Islet of Langerhans (tissue), 1 donor: ENCODE measurements around the gene MEGF6.
"Not testable (repeated sequence)": the region's sequence is repeated elsewhere in the genome, so short reads cannot be mapped to it uniquely, and the experiment has no call there.

ENCODE experiments used
- FAIRE-seq: peaks from one replicate; lab custom pipeline; 2011; peaks lifted over from hg19 to GRCh38; lab: Jason Lieb, UNC

MEGF6 gene

GRCh38 chr1:3595949-3596348 is 15.4 kb downstream of the MEGF6 start:
- FAIRE-seq, result no peak

- FAIRE-seq, result no peak
Measured at GRCh38 chr1:3594706-3595377, 16.5 kb downstream of the MEGF6 start.

GRCh38 chr1:3593745-3594144 is 17.6 kb downstream of the MEGF6 start:
- FAIRE-seq, result no peak

DNA sequence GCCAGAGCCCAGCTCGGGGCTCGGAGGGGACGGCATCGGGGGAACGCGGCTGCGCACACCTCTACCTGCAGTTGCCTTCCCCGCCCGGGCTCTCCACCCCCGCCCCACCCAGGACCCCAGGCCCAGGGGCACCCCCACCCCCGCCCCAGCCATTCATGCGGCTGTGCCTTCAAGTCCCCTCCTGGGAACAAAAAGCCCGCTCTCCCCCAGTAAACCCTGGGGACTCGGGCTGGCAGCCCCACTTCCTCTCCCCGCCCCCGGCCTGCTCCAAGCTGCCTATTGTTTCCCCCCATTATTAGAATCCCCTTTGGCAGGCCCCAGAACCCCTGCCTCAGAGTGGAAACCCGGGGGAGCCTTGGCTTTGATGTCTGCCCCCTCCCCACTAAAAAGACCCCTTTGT is 18.0 kb downstream of the MEGF6 start:
- no peak for FAIRE-seq

DNA sequence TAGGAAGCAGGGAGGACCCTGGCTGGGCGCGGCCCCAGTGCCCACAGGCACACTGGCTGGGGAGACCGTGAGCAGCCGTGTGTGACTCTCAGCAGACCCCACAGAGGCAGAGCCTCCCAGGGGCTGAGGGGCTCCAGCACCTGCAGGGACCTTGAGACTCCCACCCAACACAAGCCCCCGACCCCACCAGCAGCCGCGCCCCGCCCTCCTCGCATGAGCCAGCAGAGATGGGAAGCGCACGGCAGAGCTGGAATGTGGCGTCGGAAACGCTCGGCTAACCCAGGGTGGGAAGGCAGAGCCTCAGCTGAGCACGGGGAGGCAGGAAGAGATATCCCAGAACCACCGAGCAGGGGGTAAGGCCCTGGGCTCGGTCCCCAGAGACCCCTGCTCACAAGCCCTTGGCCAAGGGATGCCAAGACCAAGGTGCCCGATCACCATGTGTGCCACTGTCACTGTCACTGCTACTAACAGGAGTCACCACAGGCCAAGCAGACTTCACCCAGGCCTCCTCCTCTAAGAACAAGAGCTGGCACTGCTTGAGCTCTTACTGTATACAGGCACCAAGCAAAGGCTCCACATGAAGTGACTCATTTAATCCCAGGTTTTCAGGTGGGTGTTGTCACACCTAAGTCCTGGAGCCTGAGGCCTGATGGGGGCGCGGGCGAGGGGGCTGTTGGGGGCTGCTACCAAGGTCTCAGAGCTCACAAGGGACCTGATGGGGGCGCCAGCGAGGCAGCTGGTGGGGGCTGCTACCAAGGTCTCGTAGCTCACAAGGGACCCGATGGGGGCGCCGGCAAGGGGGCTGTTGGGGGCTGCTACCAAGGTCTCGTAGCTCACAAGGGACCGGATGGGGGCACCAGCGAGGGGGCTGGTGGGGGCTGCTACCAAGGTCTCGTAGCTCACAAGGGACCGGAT is 20.1 kb downstream of the MEGF6 start:
- FAIRE-seq, result no peak

DNA sequence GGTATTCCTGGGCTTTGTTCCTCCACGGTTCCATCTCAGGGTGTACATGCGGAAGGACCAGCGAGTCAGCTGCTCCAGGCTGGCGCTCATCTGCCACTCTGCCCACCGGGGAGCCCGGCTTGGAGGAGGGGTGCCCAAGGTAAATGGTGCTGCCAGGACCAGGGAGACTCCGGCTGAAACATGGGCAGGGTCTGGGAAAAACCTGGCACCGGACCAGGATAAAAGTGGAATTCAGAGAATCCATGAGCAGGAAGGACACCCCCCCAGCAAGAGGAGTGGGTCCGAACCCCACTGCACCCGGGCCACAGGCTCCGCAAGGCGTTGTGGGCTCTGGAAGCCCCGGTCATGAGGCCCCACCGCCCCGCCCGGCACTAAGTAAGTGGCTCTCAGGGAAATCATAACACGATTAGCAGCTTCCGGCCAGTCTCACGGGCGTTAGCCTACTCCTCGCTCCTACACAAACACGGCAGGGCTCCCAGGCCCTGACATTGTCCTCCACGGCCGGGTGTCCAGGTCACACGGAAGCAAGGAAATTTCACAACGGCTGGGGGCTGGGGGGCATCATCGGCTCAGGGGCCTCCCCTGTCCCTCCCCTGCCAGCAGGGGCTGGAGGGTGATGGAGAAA is 21.1 kb downstream of the MEGF6 start:
- no peak for FAIRE-seq

DNA sequence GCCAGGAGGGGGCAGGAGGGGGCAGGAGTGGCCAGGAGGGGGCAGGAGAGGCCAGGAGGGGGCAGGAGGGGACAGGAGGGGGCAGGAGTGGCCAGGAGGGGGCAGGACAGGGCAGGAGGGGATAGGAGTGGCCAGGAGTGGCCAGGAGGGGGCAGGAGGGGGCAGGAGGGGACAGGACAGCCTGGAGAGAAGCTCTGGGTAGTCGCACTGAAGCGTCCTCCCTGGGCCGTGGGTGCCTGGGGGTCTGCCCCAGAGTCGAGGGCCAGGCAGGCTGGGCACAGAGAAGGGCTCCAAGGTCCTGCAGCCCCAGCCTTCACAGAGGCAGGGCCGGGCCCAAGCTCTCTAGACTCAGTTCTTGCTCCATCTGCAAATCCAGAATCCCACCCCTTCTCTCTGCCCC is 22.9 kb downstream of the MEGF6 start:
- FAIRE-seq, result no peak

GRCh38 chr1:3586986-3587759 is 24.1 kb downstream of the MEGF6 start:
- no peak for FAIRE-seq

GRCh38 chr1:3585940-3586568 is 25.3 kb downstream of the MEGF6 start:
- no peak for FAIRE-seq

- not testable (repeated sequence) for FAIRE-seq
Measured at GRCh38 chr1:3585353-3585868, 25.9 kb downstream of the MEGF6 start.

DNA sequence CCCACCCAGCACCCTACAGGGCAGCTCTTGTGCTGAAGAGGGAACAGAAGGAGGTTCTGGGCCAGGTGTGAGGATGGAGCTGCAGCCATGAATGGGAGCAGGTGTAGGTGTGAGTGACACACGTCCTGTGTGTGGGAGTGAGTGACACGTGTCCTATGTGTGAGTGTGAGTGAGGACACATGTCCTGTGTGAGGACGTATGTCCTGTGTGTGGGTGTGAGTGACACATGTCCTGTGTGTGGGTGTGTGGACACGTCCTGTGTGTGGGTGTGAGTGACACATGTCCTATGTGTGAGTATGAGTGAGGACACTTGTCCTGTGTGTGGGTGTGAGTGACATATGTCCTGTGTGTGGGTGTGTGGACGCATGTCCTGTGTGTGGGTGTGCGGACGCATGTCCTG is 26.4 kb downstream of the MEGF6 start:
- no peak for FAIRE-seq

DNA sequence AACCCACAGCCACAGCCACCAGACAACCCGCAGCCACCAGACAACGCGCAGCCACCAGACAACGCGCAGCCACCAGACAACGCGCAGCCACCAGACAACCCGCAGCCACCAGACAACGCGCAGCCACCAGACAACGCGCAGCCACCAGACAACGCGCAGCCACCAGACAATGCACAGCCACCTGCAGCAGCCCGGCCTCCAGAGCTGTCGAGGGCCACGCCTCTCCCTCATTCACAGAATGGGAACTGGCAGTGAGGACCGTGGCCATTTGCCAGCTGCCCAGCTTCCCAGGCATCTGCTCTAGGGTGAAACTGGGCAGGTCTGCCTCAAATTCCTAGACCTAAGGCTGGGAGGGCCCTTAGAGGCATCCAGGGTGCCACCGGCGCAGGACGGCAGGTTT is 27.6 kb downstream of the MEGF6 start:
- FAIRE-seq, result not testable (repeated sequence)

- FAIRE-seq, result no peak
Measured at GRCh38 chr1:3581296-3582036, 29.8 kb downstream of the MEGF6 start.

GRCh38 chr1:3580231-3580630 is 31.1 kb downstream of the MEGF6 start:
- no peak for FAIRE-seq

DNA sequence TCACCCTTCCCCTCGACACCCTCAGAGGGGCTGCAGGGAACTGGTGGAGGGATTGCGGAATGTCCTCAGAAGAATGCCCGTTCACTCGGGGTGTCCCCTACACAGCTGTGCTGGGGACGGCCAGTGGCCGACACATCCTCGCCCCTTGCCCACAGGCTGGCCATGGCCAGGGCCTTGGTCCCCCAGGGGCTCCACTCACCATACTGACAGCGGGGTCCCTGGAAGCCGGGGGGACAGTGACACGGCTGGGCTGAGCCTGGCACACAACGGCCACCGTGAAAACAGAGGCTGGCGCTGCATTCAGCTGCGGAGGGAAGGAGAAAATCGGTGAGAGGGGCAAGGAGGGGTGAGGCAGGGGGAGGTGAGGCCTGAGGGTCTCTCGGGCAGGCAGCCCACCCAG is 31.7 kb downstream of the MEGF6 start:
- FAIRE-seq, result no peak

DNA sequence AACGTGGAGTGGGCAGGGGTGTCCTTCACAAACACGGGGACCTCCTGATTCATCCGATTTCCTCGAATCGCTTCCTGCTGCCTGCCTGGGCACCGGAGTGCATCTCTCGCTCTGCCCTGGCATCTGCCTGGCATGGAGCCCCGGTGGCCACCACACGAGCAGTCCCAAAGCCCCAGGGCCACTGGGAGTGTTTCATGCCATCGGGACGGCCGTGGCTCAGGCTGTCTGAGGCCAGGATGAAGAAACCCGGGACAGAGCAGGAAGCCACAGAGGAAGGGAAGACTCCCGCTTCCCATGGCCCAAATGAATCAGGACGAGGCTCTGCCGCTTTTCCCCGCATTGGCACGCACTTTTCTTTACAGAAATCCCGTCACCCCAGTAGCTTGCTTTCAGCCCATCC is 32.4 kb downstream of the MEGF6 start:
- FAIRE-seq, result no peak

GRCh38 chr1:3578433-3578805 is 32.9 kb downstream of the MEGF6 start:
- FAIRE-seq, result no peak

DNA sequence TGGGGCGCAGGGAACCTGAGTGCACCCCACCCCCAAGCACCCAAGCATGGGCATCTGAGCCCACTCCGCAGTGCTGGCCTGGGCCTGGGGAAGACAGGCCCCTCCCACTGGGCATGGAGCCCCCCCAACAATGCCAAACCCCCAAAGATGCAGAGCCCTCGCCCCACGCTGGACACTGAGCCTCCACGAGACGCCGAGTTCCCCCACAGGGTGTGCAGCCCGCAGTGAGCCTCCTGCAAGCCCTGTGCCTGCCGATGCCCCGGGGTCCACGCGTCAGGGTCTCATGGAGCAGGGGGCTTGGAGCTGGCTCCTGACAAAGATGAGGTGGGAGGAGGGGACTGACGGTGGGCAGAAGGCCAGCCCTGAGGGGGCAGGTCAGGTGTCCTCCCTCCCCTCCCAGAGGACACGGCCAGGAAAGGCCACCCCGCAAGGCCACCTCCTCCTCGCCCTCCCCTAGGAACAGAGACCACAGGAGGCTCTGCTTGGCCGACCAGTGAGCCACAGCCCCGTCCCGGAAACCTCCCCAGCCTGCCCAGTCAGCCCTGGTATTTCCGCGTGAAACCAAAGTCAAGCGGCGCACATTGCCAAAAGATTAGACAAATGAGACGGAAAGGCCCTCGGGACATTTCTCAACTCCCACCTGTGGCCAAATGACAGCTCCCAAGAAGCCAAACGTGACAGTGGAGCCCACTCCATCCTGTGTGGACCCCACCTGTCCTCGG is 33.4 kb downstream of the MEGF6 start:
- FAIRE-seq, result no peak

- no peak for FAIRE-seq
Measured at GRCh38 chr1:3577300-3577699, 34.0 kb downstream of the MEGF6 start.

GRCh38 chr1:3575993-3576392 is 35.3 kb downstream of the MEGF6 start:
- no peak for FAIRE-seq
